GM15510 (cell line): ENCODE data around the gene C11orf52.
A peak's percentile ranks its signal among the peaks of the same experiment; 100 is the strongest.

Experiments used
- POLR2A ChIP-seq: IDR thresholded peaks from 3 replicates; pipeline ENCODE4 v1.6.1; 2011; ENCODE audit warnings: borderline replicate concordance; ENCODE audit not compliant: insufficient read length; ENCODE audit errors: extremely low read depth

The C11orf52 gene, protein sequence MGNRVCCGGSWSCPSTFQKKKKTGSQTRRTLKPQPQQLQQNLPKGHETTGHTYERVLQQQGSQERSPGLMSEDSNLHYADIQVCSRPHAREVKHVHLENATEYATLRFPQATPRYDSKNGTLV

DNA sequence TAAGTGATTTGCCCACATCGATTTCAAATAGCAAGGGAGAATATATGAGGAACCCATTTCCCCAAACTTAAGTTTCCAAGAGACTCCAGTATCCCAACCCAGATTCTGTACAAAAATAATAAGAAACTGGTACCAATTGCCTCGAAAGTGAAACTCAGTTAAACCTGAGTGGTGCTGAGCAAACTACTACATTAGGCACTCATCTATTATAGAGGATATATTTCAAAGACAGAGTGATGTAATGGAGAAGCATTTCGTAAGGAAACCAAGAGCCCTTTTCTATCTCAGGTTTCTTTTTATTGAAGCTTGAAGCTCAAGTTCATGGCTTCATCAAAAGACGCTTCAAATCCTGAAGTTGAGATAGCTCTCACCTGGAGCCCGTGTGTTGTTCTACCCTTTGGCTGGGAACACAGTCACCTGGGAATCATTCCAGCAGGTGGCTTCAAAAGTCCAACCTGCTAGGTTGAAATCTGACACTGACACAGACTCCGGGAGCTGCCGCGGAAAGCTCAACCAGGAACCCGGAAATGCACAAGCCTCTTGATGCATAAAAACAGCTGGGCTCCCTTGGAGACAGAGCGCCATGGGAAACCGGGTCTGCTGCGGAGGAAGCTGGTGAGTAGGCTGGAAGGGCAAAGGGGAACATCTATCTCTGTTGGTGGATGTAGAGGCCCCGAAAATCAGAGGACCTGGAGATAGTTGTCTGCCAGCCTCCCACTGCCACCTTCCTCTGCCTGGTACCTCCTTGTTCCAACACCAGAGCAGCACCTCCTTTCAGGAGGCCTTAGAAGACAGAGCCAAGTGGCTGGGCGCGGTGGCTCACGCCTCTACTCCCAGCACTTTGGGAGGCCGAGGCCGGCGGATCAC, at the start of gene C11orf52:
TSS of gene C11orf52 (plus strand) at position 524 of the 867 bp plus-strand sequence. CDS start at position 584, 60 bp downstream.
- no peak for TF ChIP-seq POLR2A

DNA sequence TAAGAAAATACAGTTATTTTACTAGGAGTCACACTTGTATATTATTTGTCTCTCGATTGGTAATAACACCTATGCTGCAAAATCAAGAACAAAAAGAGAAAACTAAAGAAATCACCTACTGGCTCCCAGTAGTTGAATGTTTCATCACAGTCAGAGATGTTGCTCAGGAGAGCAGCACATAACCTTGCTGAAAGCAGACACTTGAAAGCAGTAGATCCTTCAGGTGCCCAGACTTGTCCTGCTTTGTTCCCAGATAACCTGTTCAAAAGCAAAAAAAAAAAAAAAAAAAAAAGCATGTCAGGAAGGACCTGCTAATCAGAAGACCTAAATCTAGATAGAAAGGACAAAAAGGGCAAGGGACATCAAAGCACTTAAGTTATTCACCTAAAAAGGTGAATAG, 48.6 kb upstream of the C11orf52 start:
- no peak for TF ChIP-seq POLR2A

GRCh38 chr11:111870522-111870885, 48.2 kb upstream of the C11orf52 start:
- TF ChIP-seq POLR2A, result no peak

DNA sequence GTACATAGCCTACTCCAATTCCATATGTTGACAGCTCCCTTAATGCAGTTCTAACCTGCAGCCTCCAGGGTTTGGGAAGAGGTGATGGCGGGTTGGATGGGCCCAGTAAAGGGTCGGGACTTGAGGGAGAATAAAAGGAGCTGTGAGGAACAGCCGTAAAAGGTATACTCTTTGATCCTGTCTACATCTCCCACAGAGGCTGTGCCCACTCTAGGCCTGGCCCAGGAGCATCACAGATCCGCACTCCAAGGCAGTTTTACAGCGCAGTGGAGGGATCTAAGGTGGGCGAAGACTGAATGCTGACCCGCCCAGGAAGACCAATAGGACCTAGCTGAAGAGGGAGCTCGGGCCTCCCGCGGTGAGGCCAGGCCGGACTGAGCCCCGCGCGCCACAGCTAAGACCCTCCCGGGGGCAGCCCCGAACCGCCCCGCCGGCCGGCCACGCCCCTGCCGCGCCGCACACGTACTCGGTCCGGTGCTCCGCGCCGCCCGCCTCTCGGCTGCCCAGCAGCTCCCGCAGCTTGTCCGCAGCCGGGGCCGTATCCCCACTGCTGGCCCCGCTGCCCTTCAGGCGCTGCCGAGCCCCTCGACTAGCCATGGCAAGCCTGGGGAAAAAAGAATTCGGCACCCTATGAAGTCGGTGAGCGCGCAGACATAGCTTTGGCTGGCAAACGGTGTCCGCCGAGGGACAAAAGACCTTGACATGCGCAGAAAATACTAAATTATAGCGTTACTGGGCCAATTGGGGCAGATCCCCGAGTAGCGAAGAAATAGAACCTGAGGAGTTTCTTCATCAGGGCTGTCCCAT, 47.6 kb upstream of the C11orf52 start, which contains the start of gene ALG9:
TSS of gene ALG9 (minus strand) at position 696 of the 807 bp plus-strand sequence. CDS start at position 597, 99 bp downstream.
- TF ChIP-seq POLR2A, result peak; percentile 69

DNA sequence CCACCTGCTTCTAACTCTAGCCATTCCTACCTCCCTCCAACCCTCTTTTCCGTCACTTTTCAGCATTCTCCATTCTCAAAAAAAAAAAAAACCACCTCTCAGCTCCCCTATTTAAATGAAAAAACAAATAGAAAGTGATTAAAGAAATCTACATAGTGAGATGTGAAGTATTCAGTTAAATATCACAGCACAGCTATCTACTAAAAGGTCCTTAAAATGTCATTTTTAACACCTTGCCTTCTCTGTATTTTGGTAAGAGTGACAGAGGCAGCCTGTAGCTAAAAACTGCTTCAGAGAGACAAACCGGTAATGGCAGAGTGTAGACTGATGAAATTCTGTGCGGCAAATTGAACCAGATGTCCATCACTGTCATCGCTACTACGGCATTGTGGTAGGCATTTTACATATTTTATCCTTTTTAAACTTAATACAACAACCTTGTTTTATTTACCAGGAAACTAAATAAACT, 47.0 kb upstream of the C11orf52 start:
- no peak for TF ChIP-seq POLR2A

DNA sequence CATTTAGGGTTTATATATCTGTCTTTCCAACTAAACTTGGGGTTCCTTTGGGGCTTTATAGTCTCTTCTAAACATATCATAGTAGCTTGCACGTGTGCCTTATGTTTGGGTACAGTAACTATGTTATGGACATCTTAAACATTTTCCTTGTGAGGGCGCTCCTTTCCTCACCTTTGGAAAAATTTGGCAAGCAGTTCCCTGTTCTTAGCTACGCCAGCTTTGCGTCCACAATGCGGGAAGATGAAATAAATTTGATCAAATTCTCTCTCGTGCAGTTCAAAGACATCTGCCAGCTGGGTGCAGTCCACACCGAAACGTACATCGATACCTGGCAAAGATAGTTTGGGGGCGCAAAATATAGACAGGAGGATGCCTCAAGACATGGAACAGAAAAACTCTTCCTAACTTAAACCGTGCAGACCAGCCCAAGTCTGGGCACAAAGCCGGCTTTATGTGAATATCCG, 40.3 kb upstream of the C11orf52 start:
- no peak for TF ChIP-seq POLR2A

DNA sequence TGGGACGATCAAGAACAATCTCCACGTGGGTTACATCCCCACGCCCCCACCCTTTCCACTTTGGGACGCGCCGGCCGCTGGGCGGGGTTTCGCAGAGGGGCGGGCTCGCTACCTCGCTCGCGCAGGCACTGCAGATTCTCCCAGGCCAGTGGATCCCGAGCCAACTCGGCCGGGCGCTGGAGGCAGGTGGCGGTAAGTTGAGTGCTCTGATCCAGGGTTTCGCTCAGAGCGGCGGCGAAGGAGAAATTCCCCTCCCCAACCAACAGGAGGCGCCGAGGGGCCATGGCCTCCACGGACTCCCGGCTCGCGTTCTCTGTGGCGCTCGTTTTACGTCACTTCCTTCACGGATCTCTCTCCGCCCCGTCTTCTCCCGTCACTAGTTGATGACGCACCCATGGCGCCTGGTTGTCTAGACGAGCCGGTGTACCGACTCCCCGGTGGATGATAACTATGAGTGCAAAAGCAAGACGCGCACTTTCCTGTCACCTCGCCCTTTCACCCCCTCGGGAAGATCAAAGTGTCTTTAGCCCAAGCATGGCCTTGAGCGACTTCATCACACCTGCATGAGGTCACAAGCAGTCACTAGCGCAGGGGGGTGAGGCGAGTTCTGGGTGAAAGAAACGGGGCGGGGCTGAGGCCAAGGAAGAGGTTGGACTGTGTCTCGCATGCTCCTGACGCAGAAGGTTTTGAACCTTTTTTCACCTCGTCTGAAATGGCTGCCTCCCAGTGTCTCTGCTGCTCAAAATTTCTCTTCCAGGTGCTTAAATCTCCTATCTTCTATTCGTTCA, 39.7 kb upstream of the C11orf52 start, which contains the start of the genes CFAP68 and FDXACB1:
TSS of gene CFAP68 (plus strand) at position 693 of the 788 bp plus-strand sequence. CDS start at position 713, 20 bp downstream.
TSS of gene FDXACB1 (minus strand) at position 317 of the 788 bp plus-strand sequence. CDS start at position 284, 33 bp downstream.
- TF ChIP-seq POLR2A, result peak; percentile 62

DNA sequence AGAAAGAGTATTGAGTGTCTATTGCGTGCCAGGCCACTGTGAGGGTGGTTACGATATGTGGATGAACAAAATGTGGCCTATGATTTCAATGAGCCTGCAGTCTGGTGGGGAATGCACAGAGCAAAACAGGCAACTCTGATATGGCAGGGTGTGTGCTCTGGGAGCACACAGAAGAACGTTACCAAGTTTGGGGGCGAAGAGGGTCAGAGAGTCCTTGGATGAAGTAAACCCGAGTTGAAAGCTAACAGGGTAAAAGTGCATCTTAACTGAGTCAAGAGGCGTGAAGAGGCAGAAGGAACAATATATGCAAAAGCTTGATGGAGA, 39.1 kb upstream of the C11orf52 start:
- no peak for TF ChIP-seq POLR2A

DNA sequence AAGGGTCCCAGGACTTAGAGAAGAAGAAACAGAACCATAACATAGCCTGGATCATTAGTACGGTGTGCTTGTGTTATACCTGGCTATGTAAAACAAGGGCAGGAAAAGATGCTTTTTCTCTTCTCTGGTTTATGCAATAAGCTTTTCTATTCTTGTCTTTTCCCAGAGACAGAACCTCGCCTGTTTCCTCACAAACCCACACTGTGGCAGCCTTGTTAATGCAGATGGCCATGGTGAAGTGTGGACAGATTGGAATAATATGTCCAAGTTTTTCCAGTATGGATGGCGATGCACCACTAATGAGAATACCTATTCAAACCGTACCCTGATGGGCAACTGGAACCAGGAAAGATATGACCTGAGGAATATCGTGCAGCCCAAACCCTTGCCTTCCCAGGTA, 36.5 kb upstream of the C11orf52 start:
- TF ChIP-seq POLR2A, result no peak

- no peak for TF ChIP-seq POLR2A
Measured at GRCh38 chr11:111886032-111886431, 32.7 kb upstream of the C11orf52 start.

DNA sequence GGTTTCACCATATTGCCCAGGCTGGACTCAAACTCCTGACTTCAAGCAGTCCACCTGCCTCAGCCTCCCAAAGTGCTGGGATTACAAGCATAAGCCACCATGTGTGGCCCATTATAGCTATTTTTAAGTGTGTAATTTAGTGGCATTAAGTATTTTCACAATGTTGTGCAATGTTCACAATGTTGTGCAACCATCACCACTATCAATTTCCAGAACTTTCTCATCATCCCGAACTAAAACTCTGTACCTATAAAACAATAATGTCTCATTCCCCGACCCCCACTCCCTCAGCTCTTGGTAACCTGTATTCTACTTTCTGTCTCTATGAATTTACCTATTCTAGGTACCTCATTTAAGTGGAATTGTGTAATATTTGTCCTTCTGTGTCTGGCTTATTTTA, 31.9 kb upstream of the C11orf52 start:
- no peak for TF ChIP-seq POLR2A

GRCh38 chr11:111905411-111905810, 13.3 kb upstream of the C11orf52 start:
- no peak for TF ChIP-seq POLR2A

GRCh38 chr11:111906680-111907079, 12.0 kb upstream of the C11orf52 start:
- TF ChIP-seq POLR2A, result no peak

GRCh38 chr11:111908639-111909305, 9.9 kb upstream of the C11orf52 start:
- no peak for TF ChIP-seq POLR2A

DNA sequence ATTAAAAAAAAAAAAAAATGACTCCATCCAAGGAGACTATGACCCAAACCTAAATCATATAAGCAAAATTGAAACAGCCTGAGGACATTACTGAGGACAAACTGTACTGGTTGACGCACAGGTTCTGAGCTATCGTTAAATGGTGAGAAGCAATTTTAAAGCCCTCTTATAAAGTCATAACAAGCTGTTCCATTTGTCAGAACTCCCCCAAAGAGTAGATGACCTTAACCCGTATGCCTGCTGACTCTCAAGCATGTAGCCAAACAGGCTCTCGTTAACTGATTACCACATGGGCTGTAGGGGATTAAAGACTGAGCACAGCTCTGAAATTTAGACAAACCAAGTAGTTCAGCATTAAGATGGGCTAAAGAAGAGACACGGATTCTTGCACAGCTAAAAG, 9.3 kb upstream of the C11orf52 start:
- no peak for TF ChIP-seq POLR2A
